Measurements from ENCODE around the gene COL4A1.
"Not testable (repeated sequence)": the region's sequence is repeated elsewhere in the genome, so short reads cannot be mapped to it uniquely, and the experiment has no call there.

Gene COL4A1

DNA sequence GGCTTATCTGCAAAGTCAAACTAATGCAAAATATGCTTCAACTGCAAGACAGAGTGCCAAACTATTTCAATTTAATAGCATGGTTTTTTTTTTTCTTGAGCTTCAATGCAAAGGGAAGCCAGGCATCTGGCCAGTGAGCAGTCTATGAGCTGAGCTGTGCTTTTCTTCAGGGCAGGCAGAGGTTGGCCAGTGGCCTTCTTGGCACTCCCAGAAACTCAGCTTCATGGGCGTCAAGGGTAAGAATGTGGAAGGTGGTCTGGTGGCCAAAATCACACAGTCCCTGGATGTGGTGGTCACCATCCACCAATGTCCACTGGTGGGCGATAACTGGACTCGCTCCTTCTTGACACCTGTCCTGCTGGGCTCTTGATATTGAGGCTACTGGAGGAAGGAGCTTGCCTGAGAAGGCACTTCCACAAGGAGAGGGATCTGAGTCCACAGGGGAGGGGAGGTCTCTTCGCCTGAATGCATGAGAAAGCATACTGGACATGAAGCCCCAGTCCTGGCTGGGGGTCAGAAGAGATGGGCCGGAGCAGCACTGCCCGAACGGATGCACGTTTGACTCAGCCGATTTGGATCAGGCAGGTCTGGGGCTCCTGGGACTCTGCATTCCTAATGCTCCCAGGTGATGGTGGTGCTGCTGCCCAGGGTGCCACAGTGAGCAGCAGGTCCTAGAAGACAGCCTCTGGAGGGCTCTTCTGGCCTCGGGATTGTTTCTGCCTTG, 17.2 kb upstream of the COL4A1 start:
- no peak for DNase-seq (ENCODE audit: low read depth in 2 of 2)

DNA sequence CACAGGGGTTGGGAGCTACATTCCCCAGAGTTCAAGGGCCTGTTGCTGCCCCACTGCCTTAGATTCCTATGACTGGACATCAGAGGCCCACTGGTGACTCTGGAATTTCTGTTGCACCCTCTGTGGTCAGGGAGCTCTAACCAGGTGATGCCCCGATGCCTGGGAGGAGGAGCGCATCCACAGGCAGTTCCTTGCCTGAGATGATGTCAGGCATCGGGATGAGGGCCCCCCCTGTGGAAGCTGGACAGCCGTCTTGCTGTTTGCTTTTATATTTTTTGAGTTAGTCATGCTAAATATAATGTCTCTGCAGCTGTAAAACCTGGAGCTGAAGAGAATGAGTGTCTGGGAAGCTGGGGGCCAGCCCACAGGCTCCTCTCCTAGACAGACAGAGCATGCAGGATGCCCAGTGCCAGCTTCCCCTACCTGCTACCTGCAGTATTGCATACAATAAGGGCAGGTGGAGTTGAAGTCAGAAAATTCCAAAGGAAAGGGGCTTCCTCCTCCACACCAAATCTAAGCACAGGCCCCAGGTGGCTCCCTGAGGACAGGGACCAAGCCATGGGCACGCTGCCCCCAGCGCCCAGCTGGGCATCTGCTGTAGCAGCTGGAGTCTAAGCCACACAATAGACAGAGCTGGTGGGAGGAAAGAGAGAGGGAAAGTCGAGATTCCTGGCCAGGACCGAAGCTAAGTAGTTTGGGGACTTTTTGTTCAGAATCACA, 16.4 kb upstream of the COL4A1 start:
- no peak for DNase-seq (ENCODE audit: low read depth in 2 of 2)

DNA sequence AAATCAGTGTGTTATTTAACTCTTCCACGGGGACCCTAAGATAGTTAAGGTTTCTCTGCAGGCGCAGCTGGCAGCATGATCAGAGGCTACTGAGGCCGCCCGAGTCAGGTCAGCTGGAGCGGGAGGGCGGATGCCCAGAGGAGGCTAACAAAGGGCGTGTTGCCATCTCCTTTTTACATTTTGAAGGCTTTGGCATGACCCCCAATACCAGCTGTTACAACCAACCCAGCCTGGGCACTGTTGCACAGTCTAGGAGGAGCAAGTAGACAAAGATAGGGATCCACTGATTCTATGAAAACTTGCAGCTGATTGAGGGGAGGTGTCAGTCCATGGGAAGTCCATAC, 15.8 kb upstream of the COL4A1 start:
- DNase-seq (ENCODE audit: low read depth in 2 of 2) = no peak

DNA sequence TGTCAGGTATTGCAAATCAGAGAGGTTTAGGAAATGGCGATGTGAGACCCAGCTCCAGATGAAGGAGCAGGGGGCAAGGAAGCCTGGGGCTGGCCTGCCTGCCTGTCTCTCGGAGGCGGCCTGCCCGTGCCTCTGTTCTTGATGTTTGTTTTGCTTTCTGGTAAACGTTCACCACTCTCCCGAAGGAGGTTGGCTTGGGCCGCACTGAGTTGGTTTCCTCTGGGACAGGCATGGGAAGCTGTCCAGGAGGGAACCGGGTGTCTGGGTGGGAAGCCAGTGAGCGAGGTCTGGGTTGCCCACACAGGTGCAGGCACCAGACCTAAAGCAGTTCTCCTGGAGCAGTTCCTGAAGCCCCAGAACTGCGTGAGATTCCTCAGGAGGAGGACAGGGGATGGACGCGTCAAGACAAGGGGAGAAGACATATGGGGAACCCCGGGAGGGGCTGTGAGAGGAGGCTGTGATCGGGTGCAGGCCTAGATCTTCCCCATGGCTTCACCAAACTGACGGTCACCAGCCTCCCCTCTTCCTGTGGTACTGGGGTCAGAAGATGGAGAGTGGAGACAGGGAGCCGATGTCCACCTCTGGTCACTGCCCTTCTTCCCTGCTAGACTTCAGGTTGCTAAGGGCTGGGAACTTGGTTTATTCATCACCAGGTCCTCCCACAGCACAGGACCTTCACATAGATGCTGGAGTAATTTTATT, 15.3 kb upstream of the COL4A1 start:
- no peak for DNase-seq (ENCODE audit: low read depth in 2 of 2)

DNA sequence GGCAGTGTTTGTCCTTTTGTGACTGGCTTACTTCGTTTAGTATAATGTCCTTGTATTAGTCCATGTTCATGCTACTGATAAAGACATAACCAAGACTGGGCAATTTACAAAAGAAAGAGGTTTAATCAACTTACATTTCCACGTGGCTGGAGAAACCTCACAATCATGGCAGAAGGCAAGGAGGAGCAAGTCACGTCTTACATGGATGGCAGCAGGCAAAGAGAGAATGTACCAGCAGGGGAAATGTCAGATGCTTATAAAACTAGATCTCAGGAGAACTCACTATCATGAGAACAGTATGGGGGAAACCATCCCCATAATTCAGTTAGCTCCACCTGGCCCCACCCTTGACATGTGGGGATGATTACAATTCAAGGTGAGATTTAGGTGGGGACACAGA, 14.6 kb upstream of the COL4A1 start:
- not testable (repeated sequence) for DNase-seq (ENCODE audit: low read depth in 2 of 2)

DNA sequence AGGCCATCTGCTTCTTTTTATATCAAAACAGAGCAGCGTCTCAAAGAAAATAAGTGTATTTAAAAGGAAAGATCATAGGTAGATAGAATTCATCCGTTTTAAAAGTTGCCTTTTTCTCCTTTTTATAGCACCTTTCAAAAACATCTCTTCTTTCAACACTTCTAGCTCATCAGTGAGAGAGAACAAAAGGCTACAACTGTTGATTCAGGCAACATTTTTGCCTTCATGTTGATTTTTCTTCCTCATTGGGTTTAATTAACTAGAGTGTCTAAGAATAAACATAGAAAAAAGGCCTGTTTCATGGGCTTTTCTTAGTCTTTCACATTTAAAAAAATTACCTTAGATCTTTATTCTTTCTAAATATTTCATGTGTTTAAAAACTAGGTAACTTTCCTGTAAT, 13.7 kb upstream of the COL4A1 start:
- no peak for DNase-seq (ENCODE audit: low read depth in 2 of 2)

DNA sequence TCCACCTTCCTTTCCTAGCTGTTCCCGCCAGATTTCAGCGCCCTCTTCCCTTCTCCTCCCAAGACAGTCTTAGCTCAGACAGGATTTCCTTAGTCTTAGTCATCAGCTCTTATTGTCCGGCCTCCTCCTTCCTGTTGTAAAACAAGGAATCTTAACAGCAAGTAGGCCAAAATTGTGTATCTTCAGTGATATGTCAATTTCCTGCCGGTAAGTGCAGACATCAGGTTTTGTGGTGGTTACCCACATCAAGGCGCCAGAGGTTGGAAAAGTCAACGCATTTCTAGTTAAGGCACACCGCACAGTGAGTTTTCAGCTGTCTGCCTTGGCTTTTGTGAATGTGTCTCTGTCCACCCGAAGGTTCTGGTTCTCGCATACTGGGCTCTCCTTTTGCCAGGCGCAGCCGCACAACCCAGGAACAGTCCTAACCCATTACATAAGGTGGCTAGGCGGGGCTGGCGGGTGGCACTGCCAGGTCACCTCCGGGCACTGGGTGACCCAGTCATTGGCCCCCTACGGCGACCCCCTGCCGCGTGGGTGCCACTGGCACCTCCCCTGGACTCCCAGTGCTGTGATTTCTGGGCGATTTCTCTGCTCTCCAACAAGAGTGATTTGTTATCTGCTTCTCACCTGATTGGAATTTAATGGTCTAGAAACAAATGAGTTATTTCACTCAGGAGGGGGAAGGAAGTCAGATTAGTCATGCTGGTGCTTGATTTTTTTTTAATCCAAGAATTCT, 13.0 kb upstream of the COL4A1 start:
- DNase-seq (ENCODE audit: low read depth in 2 of 2) = peak in 1 of 2 donors; percentile 7

DNA sequence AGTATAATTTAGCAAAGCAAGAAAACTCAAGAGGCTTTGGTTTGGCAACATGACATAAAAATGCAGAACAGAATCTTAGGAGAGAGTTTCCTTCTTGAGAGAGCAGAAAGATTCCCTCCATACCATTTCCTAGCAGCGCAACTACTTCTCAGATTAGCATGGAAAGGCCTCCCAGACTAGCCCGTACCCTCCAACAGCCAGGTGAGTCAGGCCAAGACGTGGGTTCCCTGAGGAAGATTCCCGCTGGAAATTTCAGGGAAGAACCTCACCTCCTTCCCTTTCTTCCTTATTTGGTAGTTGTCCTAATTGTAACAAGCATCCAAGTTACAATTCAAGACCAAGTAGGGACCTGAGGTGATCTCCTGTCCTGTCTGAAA, 12.4 kb upstream of the COL4A1 start:
- no peak for DNase-seq (ENCODE audit: low read depth in 2 of 2)

DNA sequence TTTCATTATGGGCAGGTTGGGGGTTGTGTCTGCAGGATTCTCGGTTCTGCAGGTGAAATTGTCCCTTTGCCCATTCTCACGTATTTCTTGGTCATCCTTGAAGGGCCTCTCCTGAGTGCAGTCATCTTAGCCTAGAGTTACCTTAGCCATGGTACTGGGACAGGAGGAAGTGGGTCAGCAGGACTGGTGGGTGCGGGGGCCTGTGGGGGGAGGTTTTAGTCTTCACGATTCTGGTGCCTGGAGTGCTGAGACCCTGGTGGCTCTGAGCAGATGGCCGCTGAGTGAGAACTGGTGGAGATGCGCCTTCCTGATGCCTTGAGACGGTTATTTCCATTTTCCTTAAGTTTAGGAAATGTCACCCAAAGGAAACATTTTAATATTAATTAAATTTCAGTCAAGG, 12.0 kb upstream of the COL4A1 start:
- DNase-seq (ENCODE audit: low read depth in 2 of 2) = no peak

DNA sequence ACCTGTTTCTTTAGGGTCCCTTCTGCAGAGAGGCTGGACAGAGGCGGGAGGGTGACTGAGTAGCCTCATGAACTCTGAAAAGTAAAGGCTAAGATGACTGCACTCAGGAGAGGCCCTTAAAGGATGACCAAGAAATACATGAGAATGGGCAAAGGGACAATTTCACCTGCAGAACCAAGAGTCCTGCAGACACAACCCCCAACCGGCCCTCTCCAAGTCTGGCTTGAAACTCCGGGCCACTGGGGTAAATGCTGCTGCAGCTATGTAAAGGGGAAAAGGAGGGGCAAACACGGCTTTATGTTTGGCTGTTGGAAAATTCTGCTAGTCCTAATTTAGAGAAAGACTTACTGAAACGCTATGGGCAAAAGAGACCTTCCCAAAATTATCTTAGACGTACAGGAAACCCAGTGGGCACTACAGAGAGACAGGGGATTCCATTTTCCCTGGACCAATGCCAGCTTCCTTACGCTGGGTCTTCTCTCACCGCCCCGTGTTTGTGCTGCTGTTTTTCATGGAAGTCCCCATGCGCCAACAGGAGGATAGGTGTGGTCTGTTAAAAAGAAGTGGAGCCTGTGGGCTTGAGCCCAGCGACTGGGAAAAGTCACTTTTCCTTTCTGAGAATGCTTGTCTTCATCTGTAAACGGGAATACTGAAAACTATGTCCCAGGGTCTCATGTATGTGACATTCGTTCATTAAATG, 10.7 kb upstream of the COL4A1 start:
- no peak for DNase-seq (ENCODE audit: low read depth in 2 of 2)

DNA sequence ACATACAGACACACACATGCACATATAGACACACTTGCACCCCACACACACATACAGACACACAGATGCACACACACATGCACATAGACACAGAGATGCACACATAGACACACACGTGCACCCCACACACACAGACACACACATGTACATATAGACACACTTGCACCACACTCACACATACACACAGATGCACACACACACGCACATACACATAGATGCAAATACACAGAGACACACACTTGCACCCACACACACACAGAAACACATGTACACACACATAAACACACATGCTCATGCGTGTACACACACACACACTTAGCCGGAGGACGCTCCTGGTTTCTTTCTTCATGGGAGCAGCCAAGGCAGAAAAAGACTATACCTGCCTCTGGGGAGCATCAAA, 10.1 kb upstream of the COL4A1 start:
- no peak for DNase-seq (ENCODE audit: low read depth in 2 of 2)

DNA sequence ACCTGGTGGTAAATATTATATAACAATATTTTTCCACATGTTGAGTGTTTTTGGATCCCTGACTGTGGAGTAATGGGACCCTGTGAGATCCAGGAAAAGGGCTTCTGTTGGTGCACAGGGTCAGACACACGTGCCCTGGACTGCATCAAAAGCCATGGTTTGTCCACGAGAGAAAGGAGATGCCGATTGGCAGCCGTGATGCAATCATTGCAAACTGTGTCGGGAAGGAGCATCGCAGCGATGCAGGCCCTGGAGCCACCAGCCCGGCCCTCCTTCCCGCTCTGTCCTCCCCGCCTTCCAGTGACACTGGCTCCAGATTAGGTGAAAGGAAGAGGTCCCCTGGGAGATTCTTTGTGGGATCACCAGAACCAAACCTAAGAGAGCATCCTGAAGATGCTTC, 9.2 kb upstream of the COL4A1 start:
- no peak for DNase-seq (ENCODE audit: low read depth in 2 of 2)

DNA sequence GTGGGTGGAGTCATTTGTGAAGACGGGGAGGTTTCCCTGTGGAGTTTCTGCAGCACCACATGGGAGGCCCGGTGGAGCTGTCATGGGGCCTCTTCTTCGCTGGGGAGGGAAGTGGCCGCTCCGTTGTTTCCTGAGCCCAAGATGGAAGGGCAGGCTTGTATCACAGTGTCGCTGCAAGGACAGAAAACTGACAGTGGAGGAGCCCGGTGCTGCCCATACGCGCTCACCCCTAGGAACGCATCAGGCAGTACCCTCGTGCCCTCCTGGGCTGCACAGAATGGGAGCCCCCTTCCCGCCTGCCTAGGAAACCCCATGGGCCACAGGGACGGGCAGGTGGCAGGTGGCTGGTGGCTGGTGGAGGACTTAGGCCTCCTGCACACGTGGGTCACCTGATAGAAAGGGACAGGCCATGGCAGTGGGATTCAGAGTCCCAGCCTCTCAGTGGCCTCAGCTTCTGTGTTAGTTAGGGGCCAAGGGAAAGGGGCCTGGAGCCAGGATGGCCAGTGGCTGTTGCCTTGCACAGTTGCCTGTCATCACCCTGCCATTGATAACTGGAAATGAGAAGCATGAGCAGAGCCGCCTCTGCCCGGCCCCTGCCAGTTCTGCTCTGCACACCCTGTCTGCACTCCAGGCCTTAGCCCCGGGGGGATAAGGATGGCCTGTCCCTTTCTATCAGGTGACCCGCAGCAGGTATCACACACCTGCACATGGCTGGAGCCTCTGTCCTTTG, 7.7 kb upstream of the COL4A1 start:
- no peak for DNase-seq (ENCODE audit: low read depth in 2 of 2)

DNA sequence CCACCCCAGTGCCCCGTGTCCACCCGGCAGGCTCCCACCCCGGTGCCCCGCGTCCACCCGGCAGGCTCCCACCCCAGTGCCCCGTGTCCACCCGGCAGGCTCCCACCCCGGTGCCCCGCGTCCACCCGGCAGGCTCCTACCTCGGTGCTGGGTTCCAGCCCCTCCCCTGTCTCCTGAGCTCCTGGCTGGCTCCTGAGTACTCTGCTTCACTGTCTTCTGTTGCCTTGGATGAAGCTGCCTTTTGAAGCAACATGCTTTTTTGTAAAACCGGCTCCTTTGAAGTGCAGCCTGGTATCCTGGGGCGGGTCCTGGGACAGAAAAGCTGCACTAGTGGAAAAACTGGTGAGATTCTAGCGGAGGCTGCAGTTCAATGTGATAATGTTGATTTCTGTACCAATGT, 6.8 kb upstream of the COL4A1 start:
- DNase-seq (ENCODE audit: low read depth in 2 of 2) = not testable (repeated sequence)

DNA sequence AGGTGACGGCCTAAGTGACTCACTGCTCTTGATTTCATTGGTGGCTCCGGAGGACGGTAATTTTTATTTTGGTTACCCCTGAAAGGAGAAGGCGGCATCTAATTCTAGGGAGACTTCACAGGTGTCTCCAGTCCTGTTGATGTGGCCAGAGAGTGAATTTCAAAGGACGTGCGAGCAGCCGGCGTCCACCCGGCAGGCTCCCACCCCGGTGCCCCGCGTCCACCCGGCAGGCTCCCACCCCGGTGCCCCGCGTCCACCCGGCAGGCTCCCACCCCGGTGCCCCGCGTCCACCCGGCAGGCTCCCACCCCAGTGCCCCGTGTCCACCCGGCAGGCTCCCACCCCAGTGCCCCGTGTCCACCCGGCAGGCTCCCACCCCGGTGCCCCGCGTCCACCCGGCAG, 6.3 kb upstream of the COL4A1 start:
- not testable (repeated sequence) for DNase-seq (ENCODE audit: low read depth in 2 of 2)

DNA sequence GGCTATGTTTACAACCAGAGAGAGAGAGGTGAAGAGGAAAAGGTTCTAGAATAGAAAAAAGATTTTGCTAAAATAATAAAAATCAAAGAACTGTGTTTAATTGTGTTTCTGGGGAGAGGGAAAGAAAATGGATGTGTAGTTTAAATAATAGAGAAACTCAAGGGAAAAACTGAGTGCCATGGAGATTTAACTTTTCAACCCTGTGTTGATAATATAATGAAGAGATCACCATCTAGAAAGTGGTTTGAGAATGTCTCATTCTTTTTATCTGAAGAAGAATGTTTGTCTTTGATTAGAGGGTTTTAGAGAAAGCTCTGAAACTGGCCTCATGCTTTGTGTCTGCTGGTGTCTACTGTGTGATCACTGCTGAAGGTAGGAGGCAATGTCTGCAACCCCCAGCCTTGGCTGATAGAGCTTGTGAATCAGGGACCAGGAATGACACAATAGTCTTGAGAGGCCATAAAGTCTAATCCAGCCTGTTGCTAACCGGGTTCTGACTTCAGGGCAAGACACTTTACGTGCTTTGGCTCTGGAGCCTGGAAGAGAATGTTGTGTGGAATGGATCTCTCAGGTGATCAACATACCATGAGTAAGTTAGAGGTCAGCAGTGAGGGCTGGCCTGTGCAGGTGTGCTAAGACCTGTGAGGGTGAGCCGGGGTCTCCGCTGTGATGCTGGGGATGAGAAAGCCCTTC, 5.5 kb upstream of the COL4A1 start:
- DNase-seq (ENCODE audit: low read depth in 2 of 2) = no peak

DNA sequence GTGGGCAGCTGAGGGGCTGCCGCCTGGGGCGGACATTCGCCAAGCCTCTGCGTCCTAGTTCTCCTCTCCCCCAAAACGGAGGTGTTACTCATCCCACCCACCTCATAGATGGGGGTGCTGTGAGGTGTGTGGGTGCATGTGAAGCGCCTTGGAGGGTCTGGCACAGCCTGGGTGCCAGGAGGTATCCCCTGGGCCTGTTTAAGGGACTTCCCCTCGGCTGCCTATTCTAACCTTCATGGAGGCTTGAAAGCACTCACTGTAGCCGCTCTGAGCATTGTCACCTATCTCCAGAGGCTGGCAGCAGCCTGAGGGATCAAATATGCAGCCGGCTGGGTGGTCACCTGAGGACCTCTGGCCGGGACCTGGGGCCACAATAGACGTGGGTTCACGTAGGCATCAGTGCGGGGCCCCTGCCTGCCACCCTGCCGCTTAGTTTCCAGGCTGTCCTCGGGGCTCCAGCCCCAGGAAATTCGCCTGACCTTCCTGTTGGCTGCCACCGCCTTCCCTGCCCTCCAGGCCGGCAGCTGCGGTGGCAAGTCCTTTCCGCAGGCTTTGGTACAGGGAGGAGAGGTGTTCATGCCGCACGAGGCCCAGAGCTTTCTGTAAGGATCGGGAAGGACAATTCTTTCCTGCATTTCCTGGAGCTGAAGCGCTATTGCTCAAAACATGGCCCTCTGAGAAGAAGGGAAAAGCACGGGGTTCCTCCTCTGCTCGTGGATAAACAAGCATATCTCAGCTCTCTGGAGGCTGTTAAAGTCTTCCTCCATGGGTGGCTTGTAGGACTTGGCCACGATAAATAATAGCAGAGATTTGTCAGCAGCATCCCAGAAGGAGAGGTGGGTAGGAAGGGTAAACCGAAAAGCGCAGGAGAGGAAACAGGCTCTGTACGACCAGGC, 4.7 kb upstream of the COL4A1 start:
- DNase-seq (ENCODE audit: low read depth in 2 of 2) = no peak

DNA sequence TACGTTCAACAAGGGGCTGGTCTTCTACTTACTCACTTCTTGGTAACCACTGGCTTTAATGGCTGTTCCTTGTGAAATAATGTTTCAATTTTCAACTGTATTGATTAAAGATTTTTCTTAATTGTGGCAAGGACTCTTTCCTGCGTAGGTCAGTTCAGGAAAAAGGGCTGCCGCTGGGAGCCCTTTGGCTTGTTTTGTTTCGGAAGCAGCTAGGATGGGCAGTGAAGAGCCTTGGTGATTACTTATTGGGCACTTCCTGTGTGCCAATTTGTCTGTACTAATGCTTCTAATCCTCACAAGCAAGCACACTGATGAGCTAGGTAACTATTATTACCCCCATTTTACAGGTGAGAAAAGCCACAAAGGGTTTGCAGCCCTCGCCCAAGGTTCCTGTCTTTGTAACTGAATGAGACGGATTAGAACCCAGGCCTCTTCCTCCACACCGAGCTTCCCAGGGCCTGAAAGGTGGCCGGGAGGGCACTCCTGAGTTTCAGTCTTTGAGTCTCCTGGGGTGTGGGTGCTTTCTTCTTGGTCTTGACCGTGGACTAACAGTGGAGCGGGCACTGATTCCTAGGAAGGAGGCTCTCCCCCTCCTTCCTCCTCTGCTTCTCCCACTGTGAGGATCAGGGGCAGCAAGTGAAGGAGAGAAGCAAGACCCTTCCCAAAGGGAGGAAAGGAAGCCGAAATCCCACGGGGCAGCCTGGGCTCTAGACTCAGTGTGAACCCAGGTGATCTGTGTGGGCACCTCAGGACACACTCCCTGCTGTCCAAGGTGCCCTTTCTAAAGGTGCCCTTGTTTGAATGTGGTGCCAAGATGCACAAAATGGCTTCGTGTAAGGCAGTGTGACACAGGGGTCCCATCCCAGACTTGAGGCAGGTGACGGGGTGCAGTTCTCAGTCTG, 3.8 kb upstream of the COL4A1 start:
- no peak for DNase-seq (ENCODE audit: low read depth in 2 of 2)
